Suppressor macrophage (primary cell): ENCODE results near the gene MMRN2.

ENCODE experiments used
- DNase-seq, 4 experiments: peaks; one replicate each; pipeline ENCODE4 v3.0.0-alpha.2; 2020 to 2022

The MMRN2 gene

DNA sequence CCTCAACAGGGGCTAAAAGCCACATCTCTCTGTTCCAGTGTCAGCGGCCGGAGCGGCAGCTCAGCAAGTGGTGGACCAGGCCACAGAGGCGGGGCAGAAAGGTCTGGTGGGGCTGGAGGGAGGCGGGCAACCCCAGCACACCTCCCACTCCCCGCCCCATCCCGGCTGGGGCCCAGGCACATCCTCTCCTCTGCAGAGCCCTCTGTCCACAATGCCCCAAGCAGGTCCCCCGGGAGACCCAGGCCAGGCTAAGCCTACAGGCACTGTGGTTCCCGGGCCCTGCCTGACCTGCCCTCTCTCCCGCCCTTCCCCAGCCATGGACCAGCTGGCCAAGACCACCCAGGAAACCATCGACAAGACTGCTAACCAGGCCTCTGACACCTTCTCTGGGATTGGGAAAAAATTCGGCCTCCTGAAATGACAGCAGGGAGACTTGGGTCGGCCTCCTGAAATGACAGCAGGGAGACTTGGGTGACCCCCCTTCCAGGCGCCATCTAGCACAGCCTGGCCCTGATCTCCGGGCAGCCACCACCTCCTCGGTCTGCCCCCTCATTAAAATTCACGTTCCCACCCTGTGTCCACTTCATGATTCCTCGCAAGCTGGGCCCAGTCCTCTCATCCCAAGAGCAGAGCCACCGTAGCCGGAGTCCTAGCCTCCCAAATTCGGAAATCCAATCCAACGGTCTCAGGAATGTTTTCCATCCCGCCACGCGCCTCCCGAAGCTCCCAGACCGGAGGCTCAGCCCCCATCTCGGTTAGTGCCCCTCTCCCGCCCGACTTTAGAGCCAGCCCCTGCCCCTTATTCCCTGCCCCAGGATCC lies 13.0 kb upstream of the MMRN2 start:
- peak in 3 of 4 experiments; percentile 31 to 60 (median 35) for DNase-seq

DNA sequence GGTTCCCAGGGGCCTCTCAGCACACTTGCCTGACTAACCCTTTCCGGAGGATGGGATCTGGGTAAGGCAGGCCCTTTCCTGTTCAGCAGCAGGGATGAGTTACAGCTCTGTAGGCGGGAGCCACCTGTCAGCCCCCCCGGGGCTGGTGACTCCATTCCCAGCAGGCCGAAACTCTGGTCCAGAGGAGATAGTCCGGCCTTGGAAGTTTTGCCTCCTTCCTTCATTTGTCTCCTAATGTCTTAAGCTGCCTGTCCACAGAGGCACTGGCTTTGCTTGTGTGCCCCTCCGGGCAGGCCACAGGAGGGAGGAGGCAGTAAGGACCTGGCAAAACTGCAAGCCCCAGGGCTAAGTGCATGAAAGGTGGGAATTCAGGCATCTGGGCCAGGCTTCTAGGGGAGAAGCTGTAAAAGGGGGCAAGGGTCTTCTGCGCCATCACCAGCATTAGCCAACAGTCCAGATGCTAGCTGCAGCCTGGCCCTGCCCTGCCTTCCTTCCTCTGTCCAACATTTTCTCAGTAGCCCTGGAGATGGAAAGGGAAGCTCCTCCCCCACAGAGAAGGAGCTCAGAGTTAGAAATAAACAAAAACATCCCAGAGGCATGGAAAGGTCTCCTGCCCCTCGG lies 12.1 kb upstream of the MMRN2 start:
- peak in 3 of 4 experiments; percentile 43 to 53 (median 46) for DNase-seq

DNA sequence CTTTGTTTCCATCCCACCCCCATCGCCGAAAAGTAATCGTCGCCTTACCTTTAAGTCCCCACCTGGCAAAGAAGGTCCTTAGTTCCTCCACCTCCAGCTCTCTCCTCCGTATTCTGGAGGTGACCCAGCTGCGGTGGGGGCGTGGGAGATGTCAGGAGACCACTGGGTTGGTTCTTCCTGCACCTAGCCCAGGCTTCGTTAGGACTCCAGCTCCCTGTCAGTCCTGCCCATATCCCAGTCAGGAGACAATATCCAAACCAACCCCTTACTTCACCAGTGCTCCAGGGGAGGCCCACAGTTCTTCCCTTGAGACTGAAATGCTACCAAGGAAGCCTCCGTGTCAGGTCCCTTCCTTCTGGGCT lies 11.6 kb upstream of the MMRN2 start:
- DNase-seq: no peak

DNA sequence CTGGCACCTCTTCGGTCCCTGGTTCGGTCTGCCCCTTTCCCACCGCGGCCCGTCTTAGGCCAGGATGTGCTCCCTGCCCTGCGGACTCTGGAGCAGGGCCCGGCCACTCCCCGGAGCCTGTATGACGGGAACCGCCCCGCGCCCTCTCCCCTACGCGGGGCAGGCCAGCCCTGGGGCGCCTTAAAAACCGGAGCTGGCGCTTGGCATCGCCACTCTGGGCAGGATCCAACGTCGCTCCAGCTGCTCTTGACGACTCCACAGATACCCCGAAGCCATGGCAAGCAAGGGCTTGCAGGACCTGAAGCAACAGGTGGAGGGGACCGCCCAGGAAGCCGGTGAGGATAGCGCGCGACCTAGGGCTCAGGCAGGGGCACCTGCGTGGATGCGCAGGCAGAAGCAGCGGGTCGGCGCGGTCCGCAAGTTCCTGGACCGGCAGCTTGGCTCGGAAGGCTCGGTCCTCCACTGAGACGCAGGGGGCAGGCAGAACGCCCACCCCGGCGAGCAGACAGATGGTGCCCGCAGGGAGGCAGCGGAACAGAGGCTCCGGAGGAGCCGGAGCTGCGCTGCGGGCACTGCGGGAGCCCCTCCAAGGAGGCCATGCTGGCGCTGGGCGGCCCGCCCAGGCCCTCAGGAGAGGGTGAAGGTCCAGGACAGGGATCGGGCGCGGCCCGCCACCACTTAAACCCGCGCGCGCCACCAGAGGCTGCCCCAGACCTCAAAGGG lies 11.0 kb upstream of the MMRN2 start, which contains the start of gene ADIRF:
TSS of gene ADIRF (plus strand) at position 212 of the 723 bp plus-strand sequence. CDS start at position 275, 63 bp downstream.
- peak in 1 of 4 experiments; percentile 32 for DNase-seq

DNA sequence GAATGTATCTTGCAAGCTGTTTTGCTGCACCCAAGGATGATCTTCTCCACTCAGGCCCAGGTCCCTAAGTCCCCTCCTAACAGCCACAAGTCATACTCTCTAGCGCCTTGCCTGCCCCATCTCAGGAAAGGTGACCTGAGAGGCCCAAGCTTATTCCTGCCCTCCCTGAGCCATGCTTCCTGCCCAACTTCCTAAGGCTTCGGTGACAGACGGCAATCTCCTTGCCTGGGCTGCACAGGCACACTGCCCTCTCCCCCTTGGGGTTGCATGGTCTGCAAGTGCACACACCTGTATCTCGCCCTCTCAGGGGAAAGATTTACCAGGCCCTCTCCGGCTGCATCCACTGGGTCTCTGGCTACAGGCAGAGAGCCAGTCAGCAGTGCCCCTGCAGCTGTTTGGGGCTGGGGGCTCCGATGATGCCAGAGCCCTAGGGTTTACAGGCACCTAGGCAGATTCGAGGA lies 10.1 kb upstream of the MMRN2 start:
- DNase-seq: no peak

DNA sequence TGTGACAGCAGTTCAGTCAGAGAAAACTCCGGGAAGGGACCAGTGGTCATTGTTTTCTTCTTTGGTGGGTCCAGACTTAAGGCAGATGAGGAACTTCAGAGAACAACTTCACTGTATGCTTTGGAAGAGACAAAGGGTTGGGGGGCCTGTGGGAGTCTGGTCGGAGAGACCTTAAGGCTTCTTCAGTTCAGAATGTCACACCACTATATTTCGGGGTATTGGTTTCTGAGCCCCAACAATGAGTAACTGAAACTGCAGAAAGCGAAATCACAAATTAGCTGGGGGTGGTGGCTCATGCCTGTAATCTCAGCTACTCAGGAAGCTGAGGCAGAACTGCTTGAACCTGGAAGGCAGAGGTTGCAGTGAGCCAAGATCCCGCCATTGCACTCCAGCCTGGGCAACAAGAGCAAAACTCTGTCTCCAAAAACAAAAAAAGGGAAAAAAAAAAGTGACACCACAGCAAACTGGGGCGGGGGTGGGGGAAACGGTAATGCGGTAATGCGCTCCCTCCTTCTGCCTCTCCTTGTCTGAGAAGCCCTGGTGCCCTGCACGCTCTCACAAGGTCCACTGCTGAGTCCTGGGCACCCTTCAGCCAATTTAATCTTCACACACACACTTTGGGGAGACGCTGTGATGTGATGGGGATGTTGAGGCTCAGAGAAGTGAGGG lies 8.7 kb upstream of the MMRN2 start:
- DNase-seq: no peak

DNA sequence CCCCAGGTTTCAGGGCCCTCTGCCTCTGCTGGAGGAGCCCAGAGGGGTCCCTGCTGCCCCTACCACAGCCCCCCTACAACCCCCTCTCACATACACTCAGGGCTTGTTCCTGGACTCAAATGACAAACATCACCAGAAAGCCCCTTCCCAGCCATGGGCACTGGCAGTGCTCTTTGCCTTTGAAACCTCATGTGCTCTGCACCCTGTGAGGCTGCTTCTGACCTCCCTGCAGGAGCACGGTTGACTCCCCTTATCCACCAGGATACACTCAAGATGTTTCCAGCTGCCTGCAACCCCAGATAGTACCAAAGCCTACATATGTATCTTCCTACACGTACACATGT lies 7.4 kb upstream of the MMRN2 start:
- no peak for DNase-seq

DNA sequence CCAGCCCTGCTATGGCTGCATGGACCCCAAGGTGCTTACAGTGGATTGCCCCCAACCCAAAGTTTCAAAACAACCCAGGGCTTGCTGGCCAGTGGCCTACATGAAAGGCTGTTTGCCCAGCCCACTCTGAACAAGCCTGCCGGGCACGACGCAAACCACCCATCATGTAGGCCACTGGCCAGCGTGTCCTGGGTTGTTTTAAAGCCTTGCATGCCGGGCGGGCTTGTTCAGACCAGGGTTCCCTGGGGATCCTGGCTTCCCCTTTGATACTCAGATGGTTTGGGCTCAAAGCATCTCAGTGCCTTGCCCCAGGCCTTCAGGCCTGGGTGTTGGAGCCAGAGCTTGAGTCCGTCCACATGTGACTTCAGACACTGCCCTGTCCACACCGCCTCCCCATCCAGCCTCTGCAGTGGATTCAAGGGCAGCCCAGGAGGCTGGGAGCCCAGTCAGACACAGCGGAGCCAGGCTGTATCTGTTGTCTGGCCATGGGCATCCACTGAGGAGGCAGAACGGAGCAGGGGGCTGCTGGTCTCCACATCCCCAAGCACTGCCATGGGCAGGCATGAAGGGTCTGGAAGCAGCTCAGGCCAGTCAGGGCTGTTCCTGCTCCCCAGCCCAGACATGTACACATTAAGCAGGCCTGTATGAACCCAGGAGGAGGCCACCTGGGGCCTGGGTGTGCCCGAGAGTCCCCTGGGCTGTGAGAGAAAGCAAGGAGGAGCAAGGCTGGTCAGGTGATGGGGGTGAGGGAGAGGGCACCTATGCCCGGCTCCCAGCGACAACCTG lies 6.8 kb upstream of the MMRN2 start:
- no peak for DNase-seq

DNA sequence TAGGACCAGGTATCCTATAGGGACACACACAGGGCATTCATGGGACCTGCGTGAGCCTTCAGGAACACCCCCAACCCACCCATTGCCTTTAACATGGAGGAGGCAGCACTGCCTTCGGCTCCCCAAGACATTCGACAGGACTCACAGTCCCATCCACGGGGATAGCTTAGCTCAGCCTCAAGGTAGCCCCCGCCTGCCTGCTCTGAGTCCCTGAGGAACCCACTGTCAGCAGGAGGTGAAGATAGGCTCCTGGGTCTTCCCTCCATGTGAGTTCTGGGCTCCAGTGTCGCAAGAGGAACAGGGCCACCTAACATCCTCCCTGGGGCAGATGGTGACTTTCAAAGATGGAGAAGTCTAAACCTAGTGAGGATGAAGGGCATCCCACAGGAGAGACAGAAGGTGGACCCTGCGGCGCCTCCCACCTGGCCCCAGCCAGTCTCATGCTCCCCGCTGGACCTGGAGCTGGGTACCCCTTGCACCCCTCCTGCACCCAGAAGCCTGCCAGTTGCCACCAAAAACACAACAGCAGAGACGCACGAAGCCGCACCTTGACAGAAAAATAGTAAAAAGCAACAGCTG lies 6.0 kb upstream of the MMRN2 start:
- DNase-seq: no peak

DNA sequence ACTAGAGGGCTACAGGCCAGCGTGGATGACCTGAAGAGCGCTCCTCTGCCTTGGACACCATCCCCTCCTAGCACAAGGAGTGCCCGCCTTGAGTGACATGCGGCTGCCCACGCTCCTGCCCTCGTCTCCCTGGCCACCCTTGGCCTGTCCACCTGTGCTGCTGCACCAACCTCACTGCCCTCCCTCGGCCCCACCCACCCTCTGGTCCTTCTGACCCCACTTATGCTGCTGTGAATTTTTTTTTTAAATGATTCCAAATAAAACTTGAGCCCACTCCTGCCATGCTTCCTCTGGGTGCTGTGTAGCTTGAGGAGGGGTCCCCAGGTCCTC lies 5.5 kb upstream of the MMRN2 start:
- no peak for DNase-seq

DNA sequence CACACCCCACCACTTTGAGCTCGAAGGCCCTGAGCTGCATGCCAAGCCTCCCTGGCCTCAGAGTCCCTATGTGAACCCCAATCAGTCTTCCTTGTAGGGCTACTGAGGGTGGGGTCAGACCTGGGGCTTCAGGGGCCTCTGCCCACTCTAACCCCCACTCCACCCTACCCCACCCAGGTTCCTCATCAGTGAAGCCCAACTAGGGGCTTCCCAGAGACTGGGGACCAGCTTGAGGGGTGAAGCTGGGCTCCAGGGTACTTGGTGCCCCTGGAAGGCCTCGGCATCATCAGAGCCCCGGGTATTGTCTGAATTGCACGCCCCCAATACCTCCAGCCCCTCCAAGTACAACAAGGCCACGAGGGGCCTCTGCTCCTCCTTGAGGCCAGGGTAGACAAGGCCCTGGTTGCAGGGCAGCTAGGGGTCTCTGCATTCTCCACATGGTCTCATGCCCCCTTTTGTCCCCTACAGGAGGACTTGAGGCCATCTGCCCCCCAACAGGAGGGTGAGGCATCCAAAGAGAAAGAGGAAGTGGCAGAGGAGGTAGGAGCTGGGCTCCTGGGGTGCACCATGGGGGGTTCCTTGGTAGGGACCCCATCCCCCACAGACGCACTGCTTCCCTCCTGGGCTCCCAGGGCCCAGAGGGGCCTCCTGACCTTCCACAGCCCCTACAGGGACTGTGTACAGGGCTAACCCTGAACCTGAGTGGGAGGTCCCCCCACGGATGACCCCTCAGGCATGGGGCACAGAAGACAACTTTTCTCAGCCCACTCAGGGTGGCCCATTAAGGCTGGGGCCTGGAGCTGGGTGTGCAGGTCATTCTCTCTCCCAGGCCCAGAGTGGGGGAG lies 4.9 kb upstream of the MMRN2 start:
- no peak for DNase-seq

DNA sequence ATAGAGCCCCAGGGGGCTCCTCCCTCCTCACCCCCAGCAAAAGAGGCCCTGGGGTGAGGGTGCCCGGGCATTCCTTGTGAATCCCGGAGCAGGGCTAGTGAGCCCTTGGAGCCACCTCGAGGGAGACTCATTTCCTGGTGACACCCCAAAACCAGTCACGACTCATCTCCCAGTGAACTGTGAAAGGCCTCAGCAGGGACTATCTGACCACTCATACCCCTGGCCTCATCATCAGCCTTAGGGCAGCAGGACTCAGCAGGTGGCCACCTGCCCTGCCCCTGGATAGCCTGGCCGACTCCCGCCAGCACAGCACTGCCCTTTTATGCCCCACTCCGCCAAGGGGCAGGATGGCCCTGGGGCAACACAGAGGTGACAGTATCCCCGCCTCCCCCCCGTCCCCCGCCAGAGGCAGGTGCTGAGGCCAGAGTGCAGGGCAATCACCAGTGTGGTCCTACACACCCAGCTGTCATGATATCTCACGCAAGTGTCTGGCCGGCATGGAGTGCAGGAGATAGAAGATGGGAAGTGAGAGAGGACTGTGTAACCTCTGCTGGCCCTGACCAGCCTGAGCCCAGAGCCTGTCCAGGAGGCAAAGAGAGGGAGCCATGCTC lies 4.2 kb upstream of the MMRN2 start:
- DNase-seq: no peak

DNA sequence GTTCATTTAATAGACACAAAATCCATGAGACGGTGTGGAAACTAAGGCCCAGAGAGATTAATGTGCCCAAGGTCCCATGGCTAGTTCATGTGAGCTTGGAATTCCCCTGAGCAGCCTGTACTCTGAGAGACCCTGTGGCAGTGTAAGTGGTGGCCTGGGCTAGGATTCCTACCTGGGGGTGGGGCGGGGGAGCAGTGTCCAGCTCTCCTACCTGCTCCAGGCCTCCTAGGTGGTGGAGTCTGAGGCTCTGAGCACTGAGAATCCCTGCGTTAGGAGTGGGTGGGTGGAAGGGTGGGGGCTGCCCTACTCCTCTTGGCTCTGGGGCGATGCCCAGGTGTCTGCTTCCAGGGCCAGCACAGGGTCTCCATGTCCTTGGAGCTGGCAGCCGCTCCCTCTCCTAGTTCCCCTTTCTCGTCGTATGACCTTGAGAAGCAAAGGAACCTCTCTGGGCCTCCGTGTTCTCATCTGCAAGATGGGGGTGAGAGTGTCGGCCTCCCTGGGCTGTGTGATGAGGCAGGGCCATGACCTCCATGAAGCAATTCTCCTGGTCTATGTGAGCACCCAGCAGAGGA lies 3.5 kb upstream of the MMRN2 start:
- DNase-seq: no peak

DNA sequence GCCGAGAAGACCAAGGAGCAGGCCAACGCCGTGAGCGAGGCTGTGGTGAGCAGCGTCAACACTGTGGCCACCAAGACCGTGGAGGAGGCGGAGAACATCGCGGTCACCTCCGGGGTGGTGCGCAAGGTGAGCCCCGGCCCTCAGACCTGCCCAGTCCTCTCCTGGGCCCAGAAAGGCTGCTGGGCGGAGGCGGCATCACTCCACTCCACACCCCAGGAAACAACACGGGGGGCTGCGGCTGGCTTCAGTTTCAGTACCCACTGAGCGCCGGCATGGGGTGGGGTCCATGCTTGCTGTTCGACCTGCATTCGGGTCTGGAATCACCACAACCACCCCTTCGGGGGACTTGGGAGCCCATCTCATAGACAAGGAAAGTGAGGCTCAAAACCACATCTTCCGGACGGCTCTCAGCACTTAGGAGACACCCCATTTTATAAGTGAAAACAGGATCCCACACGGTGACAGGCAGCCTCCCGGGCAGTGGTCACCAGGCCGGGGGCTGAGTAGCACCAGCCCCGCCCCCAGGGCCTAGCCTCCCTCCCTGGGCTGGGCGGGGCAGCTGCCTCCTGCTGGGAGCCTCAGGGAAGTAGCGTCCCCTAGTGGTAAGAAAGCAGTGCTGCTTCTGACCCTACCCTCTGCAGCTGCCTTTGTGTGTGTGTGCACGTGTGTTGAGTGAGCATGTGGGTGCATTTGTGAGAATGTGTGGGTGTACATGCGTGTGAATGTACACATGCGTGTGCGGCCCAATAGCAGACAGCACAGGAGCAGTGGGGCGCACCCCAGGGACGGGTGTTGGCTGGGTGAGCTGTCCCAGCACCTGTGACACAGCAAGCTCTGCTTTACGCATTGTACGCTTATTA lies 2.8 kb upstream of the MMRN2 start:
- peak; percentile 51 to 78 (median 70) for DNase-seq

DNA sequence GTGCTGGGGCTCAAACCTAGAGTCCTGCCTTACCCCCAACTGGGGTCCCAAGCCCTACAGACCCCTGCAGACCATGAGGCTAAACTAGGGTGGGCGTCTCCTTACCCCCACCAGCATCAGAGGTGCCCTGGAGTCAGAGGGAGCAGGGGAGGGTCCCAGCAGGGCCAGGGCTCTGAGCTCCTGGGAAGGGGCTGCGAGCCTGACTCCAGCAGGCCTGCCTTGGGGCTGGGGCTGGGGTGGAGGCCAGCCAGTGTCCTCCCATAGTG lies 2.3 kb upstream of the MMRN2 start:
- DNase-seq: no peak

DNA sequence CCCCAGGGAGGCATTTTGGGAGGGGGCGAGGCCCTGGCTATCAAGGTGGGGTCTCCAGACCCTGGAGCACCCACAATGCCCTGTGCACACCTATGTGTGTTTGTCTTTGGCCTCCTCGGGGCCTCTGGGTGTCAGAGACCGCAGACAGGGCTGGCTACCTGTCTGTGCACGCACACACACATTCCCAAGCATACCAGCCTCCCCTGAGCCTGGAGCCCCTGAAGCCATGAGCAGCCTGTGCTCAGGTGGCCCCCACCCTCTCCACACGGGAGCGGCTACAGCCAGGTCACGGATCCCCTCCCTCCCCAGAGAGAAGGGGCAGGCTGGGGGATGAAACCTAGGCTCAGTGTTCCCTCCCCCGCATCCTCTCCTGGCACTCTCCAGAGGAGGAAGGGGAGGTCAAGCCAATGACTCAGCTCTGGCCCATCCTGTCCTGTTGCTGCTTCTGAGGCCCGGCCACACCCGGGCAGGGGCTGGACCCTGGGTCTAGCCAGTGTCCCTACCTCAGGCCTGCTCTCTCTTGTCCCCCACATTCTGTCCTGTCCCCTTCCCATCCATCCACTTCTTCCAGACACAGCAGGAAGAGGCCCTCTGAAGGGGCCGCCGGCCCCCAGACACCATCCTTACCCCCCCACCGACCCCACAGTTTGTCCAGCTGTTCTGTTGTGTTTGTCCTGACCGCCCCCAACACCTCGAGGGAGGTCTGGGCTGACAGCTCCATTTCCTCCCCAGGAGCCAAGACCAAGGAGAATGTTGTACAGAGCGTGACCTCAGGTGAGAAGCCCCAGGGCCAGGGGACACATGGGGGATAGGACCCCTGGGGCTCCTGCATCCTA lies 1.7 kb upstream of the MMRN2 start:
- peak in 2 of 4 experiments; percentile 20 to 24 for DNase-seq

DNA sequence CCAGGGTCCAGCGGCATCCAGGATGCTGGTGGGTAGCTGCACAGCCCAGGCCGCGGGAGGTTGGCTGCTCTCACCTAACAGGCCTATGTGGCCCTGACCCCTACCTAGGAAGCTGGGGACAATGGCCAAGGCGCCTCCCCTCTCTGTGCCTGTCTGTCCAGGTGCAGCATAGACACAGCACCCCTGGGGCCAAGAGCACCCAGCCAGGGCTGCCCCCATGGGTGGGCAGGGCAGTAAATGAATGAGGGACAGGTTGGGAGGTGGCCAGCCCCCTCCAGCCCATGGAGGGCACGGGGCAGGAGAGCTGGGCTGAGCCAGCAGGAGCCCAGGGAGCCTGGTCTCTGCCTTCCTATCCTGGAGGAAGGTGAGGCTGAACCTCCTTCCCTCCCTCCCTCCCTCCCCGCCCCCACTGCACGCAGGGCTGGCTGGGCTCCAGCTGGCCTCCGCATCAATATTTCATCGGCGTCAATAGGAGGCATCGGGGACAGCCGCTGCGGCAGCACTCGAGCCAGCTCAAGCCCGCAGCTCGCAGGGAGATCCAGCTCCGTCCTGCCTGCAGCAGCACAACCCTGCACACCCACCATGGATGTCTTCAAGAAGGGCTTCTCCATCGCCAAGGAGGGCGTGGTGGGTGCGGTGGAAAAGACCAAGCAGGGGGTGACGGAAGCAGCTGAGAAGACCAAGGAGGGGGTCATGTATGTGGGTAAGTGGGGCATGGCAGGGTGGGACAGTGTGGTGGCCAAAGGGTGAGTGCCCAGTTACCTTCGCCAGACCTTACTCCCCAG lies 893 bp upstream of the MMRN2 start, which contains the start of gene SNCG:
TSS of gene SNCG (plus strand) at position 484 of the 785 bp plus-strand sequence. CDS start at position 583, 99 bp downstream.
- DNase-seq: no peak
